WTC11 (cell line): ENCODE results near the gene NT5C1B. TPM values are rescaled to one million over a fixed set of nuclear protein-coding genes. Genes with fewer than 3 reads are reported as not detected.

Experiments
- ATAC-seq: fragments of 200-7000 bp; cut with Tn5 transposase; 2 replicates; pipeline ENCODE4 v1.10.0; 2021; ENCODE audit warnings: mild to moderate bottlenecking, moderate library complexity
- CTCF ChIA-PET: fragments of 300-600 bp; sonication (Branson Sonifier 250); formaldehyde crosslinking; loops from one replicate; lab custom pipeline; 2021; ENCODE audit warnings: antibody characterized with exemption; lab: Charles Lee
- POLR2A ChIA-PET: fragments of 350-600 bp; sonication (Branson Sonifier 250); formaldehyde crosslinking; loops from one replicate; lab custom pipeline; 2021; ENCODE audit warnings: antibody characterized with exemption; lab: Charles Lee
- DNase-seq: peaks from one replicate; pipeline ENCODE4 v3.0.0; 2021; ENCODE audit warnings: low spot score
- H3K27ac Mint-ChIP-seq: 2 replicates; pipeline ENCODE4 v1.8.0; 2021; ENCODE audit warnings: mixed read lengths
- H3K27me3 Mint-ChIP-seq: 2 replicates; pipeline ENCODE4 v1.8.0; 2021; ENCODE audit warnings: low read depth, mild to moderate bottlenecking, moderate library complexity, mixed read lengths
- H3K36me3 Mint-ChIP-seq: 2 replicates; pipeline ENCODE4 v1.8.0; 2021; ENCODE audit warnings: mixed read lengths
- H3K4me1 Mint-ChIP-seq: 2 replicates; pipeline ENCODE4 v1.8.0; 2022; ENCODE audit warnings: mixed read lengths
- H3K4me3 Mint-ChIP-seq: 2 replicates; pipeline ENCODE4 v1.8.0; 2021; ENCODE audit warnings: mild to moderate bottlenecking, moderate library complexity, mixed read lengths
- H3K9me3 Mint-ChIP-seq: 2 replicates; pipeline ENCODE4 v1.8.0; 2021; ENCODE audit warnings: mixed read lengths
- ARID4B ChIP-seq: sonication (generic); formaldehyde crosslinking; IDR thresholded peaks from 2 replicates; pipeline ENCODE4 v1.8.0; 2023; ENCODE audit warnings: missing genetic modification reagents, mild to moderate bottlenecking, borderline replicate concordance
- CREB1 ChIP-seq: sonication (generic); formaldehyde crosslinking; IDR thresholded peaks from 2 replicates; pipeline ENCODE4 v1.8.0; 2023; ENCODE audit warnings: mild to moderate bottlenecking, missing genetic modification reagents
- ELF4 ChIP-seq: sonication (generic); formaldehyde crosslinking; IDR thresholded peaks from 2 replicates; pipeline ENCODE4 v1.8.1; 2022; ENCODE audit warnings: low read depth, mild to moderate bottlenecking, moderate library complexity, missing genetic modification reagents
- GRHL2 ChIP-seq: fragments of 250-450 bp; sonication (Bioruptor Pico); IDR thresholded peaks from 2 replicates; pipeline ENCODE4 v1.8.0; 2022; ENCODE audit warnings: mild to moderate bottlenecking, moderate library complexity; ENCODE audit not compliant: insufficient replicate concordance, severe bottlenecking
- GTF2I ChIP-seq: fragments of 250-450 bp; sonication (Bioruptor Pico); conservative IDR thresholded peaks from 2 replicates; pipeline ENCODE4 v1.4.0; 2021; ENCODE audit warnings: mild to moderate bottlenecking
- MLX ChIP-seq: sonication (generic); formaldehyde crosslinking; IDR thresholded peaks from 2 replicates; pipeline ENCODE4 v1.8.1; 2023; ENCODE audit warnings: mild to moderate bottlenecking, missing genetic modification reagents, moderate library complexity
- MYBL2 ChIP-seq: sonication (generic); formaldehyde crosslinking; IDR thresholded peaks from 2 replicates; pipeline ENCODE4 v1.8.1; 2023; ENCODE audit warnings: mild to moderate bottlenecking, moderate library complexity, missing genetic modification reagents
- NFE2L1 ChIP-seq: sonication (generic); formaldehyde crosslinking; IDR thresholded peaks from 2 replicates; pipeline ENCODE4 v1.8.1; 2023; ENCODE audit warnings: missing genetic modification reagents
- NR2C2 ChIP-seq: sonication (generic); formaldehyde crosslinking; IDR thresholded peaks from 2 replicates; pipeline ENCODE4 v1.8.0; 2022; ENCODE audit warnings: mild to moderate bottlenecking, missing genetic modification reagents
- NR3C1 ChIP-seq: sonication (generic); formaldehyde crosslinking; conservative IDR thresholded peaks from 2 replicates; pipeline ENCODE4 v1.8.1; 2023; ENCODE audit warnings: low read depth, mild to moderate bottlenecking, missing genetic modification reagents
- SP1 ChIP-seq: sonication (generic); formaldehyde crosslinking; conservative IDR thresholded peaks from 2 replicates; pipeline ENCODE4 v1.8.1; 2022; ENCODE audit warnings: missing genetic modification reagents
- ZBTB21 ChIP-seq: sonication (generic); formaldehyde crosslinking; IDR thresholded peaks from 2 replicates; pipeline ENCODE4 v1.8.1; 2023; ENCODE audit warnings: mild to moderate bottlenecking, missing genetic modification reagents, borderline replicate concordance
- ZNF121 ChIP-seq: sonication (generic); formaldehyde crosslinking; IDR thresholded peaks from 2 replicates; pipeline ENCODE4 v1.8.0; 2023; ENCODE audit warnings: missing genetic modification reagents
- ZNF138 ChIP-seq: sonication (generic); formaldehyde crosslinking; conservative IDR thresholded peaks from 2 replicates; pipeline ENCODE4 v1.8.1; 2022; ENCODE audit warnings: mild to moderate bottlenecking, moderate library complexity, missing genetic modification reagents
- ZNF532 ChIP-seq: fragments of 250-450 bp; sonication (Bioruptor Pico); IDR thresholded peaks from 2 replicates; pipeline ENCODE4 v1.9.0; 2021; ENCODE audit warnings: mild to moderate bottlenecking, borderline replicate concordance
- ZNF671 ChIP-seq: fragments of 250-450 bp; sonication (Bioruptor Pico); IDR thresholded peaks from 2 replicates; pipeline ENCODE4 v1.8.0; 2021; ENCODE audit warnings: mild to moderate bottlenecking
- ZSCAN18 ChIP-seq: fragments of 250-450 bp; sonication (Bioruptor Pico); IDR thresholded peaks from 2 replicates; pipeline ENCODE4 v2.1.2; 2022; ENCODE audit warnings: mild to moderate bottlenecking, moderate library complexity
- total RNA-seq: library from RNA; stranded (reverse); gene quantifications from 3 replicates; pipeline ENCODE4 v1.2.3, GENCODE V29; 2021

NT5C1B gene
- total RNA-seq, 1 experiment from 2014 or later, result not detected

GRCh38 chr2:18559531-18560030 is 29.8 kb downstream of the NT5C1B start:
- H3K27me3 Mint-ChIP-seq, result no peaks in the 10 kb centered on the region; the same call in 1 of the 2 replicates
- ChIA-PET CTCF (interaction anchor here (1.1 to 3.3 kb wide), 3 partner anchors 39 to 799 kb away, joined by 3 to 22 read pairs (median 4); partner anchors contain the start of gene OSR1), POLR2A (interaction anchor here (0.8 to 1.5 kb wide), 5 partner anchors 8 to 802 kb away, joined by 3 to 5 read pairs (median 3); no protein-coding TSS in a partner anchor)
- H3K36me3 Mint-ChIP-seq, result peaks cover 10% of the 10 kb centered on the region
- H3K9me3 Mint-ChIP-seq, result no peaks in the 10 kb centered on the region
- DNase-seq, result no peak
- TF ChIP-seq ZNF138 (CRISPR knock-in tag), result no peak
- TF ChIP-seq ARID4B (CRISPR knock-in tag), result no peak
- no peak for TF ChIP-seq ZNF532
- no peak for TF ChIP-seq GRHL2 (CRISPR knock-in tag)
- TF ChIP-seq MYBL2 (CRISPR knock-in tag), result no peak
- peak overlapping the region; percentile 85 for H3K4me3 Mint-ChIP-seq
- peak overlapping the region; percentile 89; the same call in 1 of the 2 replicates for H3K27ac Mint-ChIP-seq
- H3K4me1 Mint-ChIP-seq, result peaks cover 24% of the 10 kb centered on the region
- ATAC-seq, result no peak

GRCh38 chr2:18558458-18558857 is 30.9 kb downstream of the NT5C1B start:
- CTCF ChIA-PET, result interaction anchor here (1.4 to 3.3 kb wide), 2 partner anchors 38 to 171 kb away, joined by 4 to 22 read pairs; no protein-coding TSS in a partner anchor
- Mint-ChIP-seq H3K9me3 (no peaks in the 10 kb centered on the region), H3K27me3 (no peaks in the 10 kb centered on the region; the same call in 1 of the 2 replicates), H3K4me3 (peak overlapping the region; percentile 85), H3K27ac (peak overlapping the region; percentile 8; the same call in 1 of the 2 replicates), H3K36me3 (peaks cover 12% of the 10 kb centered on the region), H3K4me1 (peaks cover 24% of the 10 kb centered on the region)
- TF ChIP-seq NFE2L1 (no peak), ELF4 (no peak), CREB1 (CRISPR knock-in tag) (no peak), GTF2I (CRISPR knock-in tag) (no peak), MLX (CRISPR knock-in tag) (no peak), ZBTB21 (CRISPR knock-in tag) (no peak), ZSCAN18 (CRISPR knock-in tag) (no peak), ZNF671 (CRISPR knock-in tag) (no peak), ZNF121 (CRISPR knock-in tag) (no peak), SP1 (CRISPR knock-in tag) (no peak), NR2C2 (no peak), NR3C1 (no peak)
- DNase-seq, result no peak
- no peak for ATAC-seq
- POLR2A ChIA-PET, result no interaction called here
